Keratinocyte (primary cell): ENCODE results near the gene SETD7. TPM values are rescaled to one million over a fixed set of nuclear protein-coding genes. Genes with fewer than 3 reads are reported as not detected.

Experiments
- DNase-seq: peaks from one replicate; pipeline ENCODE4 v3.0.0-alpha.2; 2011; ENCODE audit warnings: low read depth, missing footprints, low spot score
- FAIRE-seq: peaks from 2 replicates; lab custom pipeline; 2011; peaks lifted over from hg19 to GRCh38; lab: Jason Lieb, UNC
- H2AFZ ChIP-seq: 2 replicates; pipeline ENCODE4 v1.6.0; 2012; ENCODE audit warnings: low read length, control low read depth, inconsistent platforms; ENCODE audit not compliant: control insufficient read depth
- H3K27ac ChIP-seq: 2 replicates; pipeline ENCODE4 v1.5.1; 2011; ENCODE audit warnings: low read length; ENCODE audit not compliant: control insufficient read depth, insufficient read depth
- H3K27me3 ChIP-seq: 3 replicates; pipeline ENCODE4 v1.6.0; 2011; ENCODE audit warnings: low read length; ENCODE audit not compliant: control insufficient read depth, insufficient read depth; ENCODE audit errors: extremely low read depth
- H3K36me3 ChIP-seq, 2 experiments: 2 replicates in 1 of 2; 3 replicates in 1 of 2; pipeline ENCODE4 v1.5.1; 2011; ENCODE audit warnings: low read length in 2 of 2, mild to moderate bottlenecking in 1 of 2; ENCODE audit not compliant: control insufficient read depth in 2 of 2, insufficient read depth in 2 of 2; ENCODE audit errors: extremely low read depth in 1 of 2
- H3K4me1 ChIP-seq: 3 replicates; pipeline ENCODE4 v1.5.1; 2011; ENCODE audit warnings: low read length; ENCODE audit not compliant: control insufficient read depth, insufficient read depth; ENCODE audit errors: extremely low read depth
- H3K4me2 ChIP-seq: 3 replicates; pipeline ENCODE4 v1.6.0; 2011; ENCODE audit warnings: low read depth, low read length; ENCODE audit not compliant: control insufficient read depth, insufficient read depth; ENCODE audit errors: extremely low read depth
- H3K4me3 ChIP-seq, 3 experiments: fragments of 200-600 bp in 1 of 3; sonication (generic) in 1 of 3; 2 replicates in 2 of 3; 3 replicates in 1 of 3; pipeline ENCODE4 v1.5.1; 2011 to 2016; ENCODE audit warnings: low read length in 3 of 3, mild to moderate bottlenecking in 3 of 3, control low read depth in 2 of 3, inconsistent platforms in 1 of 3, low read depth in 1 of 3, mixed read lengths in 1 of 3, mixed run types in 1 of 3, moderate library complexity in 1 of 3; ENCODE audit not compliant: control insufficient read depth in 2 of 3, insufficient read depth in 2 of 3; ENCODE audit errors: extremely low read depth in 1 of 3
- H3K79me2 ChIP-seq: 2 replicates; pipeline ENCODE4 v1.6.0; 2012; ENCODE audit warnings: low read length; ENCODE audit not compliant: control insufficient read depth, insufficient read depth
- H3K9ac ChIP-seq: 3 replicates; pipeline ENCODE4 v1.6.0; 2011; ENCODE audit warnings: low read length; ENCODE audit not compliant: control insufficient read depth, insufficient read depth; ENCODE audit errors: extremely low read depth
- H3K9me1 ChIP-seq: 3 replicates; pipeline ENCODE4 v1.6.0; 2011; ENCODE audit warnings: low read length; ENCODE audit not compliant: control insufficient read depth, insufficient read depth; ENCODE audit errors: extremely low read depth
- H3K9me3 ChIP-seq: 2 replicates; pipeline ENCODE4 v1.5.1; 2012; ENCODE audit warnings: low read depth, low read length; ENCODE audit not compliant: control insufficient read depth
- H4K20me1 ChIP-seq: 3 replicates; pipeline ENCODE4 v1.6.0; 2011; ENCODE audit warnings: low read length; ENCODE audit not compliant: control insufficient read depth, insufficient read depth; ENCODE audit errors: extremely low read depth
- EZH2 ChIP-seq: IDR thresholded peaks from one replicate; pipeline ENCODE4 v1.6.1; 2012; ENCODE audit warnings: inconsistent platforms, mild to moderate bottlenecking, low read length, moderate library complexity
- dilution Hi-C: fragments of 300-500 bp; cut with MboI; formaldehyde crosslinking; loops from one replicate; pipeline ENCODE4 v1.7.0; 2020; ENCODE audit warnings: low sequenced_read_pairs; ENCODE audit not compliant: extremely low pct_ligation_motif_present
- polyA plus RNA-seq, 5 experiments: library from polyadenylated mRNA; depleted of rRNA in 3 of 5; stranded (reverse) in 3 of 5; stranded (forward) in 1 of 5; unstranded in 1 of 5; fragments of >200 nt; gene quantifications; 1 replicate in 1 of 5; 2 replicates in 3 of 5; 3 replicates in 1 of 5; pipeline versions ENCODE4 v1.2.1 to v1.2.3, GENCODE V29; 2011 to 2012; ENCODE audit warnings: missing spikeins in 2 of 5, low read depth in 1 of 5, low replicate concordance in 1 of 5
- TF ChIP-seq, protein P1 (sequence below), 3 experiments: IDR thresholded peaks in 1 of 3; conservative IDR thresholded peaks in 1 of 3; optimal IDR thresholded peaks in 1 of 3; 2 replicates in 2 of 3; 3 replicates in 1 of 3; pipeline versions ENCODE3 to v1.5.1; 2011; ENCODE audit warnings: low read length in 3 of 3, mild to moderate bottlenecking in 3 of 3, moderate library complexity in 2 of 3, control low read depth in 1 of 3, inconsistent platforms in 1 of 3; ENCODE audit not compliant: insufficient read depth in 2 of 3; ENCODE audit errors: extremely low read depth in 1 of 3

SETD7 gene
- polyA plus RNA-seq, 1 donor (not counting 4 experiments of a cell fraction or from before 2014, with no cell fraction given) = 18.8 TPM

DNA sequence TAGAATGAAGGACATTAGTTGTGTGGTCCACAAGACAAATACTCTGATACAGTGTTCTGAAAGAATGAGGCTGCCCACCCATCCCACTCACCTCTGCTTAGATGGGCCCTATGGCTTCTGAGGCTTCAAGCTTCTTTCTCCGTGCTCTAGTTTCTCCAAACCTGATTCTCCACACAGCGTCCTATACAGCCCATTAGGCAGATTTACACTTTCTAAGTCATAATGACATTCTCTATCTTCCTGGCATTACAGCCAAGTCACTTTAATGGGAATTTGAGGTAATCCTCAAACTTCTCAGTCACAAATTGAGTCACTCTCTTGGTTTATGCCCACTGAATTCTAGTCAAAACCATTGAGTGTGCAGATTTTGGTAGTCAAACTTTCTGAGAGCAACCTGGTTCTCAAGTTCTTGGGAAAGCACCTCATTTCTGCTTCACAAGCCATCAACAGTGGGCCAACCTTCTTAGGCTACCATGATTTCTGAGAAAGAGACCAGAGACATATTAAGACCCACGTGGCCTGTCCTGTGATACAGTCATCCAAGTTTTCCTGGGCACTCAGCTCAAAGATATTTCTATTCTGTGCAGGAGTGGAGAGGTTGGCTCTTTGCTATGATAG is 6.2 kb upstream of the SETD7 start:
- FAIRE-seq = no peak

DNA sequence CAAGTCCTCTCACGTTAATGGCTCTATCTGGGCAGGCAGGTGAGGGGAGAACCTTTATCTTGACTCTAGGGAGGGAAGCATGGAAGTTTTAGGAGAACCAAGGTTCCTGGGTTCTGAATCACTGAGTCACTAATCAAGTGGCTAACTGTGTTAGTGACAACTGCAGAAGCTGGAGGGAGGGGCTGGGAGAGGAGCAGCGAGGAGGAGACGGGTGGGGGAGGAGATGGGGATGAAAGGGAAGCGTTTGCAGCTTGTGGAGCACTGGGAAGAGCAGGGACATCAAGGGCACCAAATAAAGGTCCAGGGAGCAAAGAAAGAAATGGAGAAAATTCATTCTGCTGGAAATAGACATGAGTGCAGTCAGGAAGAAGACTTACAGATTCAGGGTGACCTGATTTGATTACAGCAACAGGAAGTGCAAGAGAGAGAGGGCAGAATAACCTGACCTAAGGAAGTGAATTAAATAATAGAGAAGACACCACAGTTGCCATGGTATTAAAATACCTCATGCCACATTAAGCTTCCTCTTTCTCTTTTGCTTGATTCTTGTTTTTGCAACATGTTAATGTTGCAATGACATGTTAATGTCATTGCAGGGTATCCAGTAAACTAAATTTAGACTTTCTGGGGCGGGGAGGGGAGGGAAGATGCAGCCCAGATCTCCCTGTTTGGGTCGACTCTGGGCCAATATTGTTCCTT is 4.5 kb upstream of the SETD7 start:
- peaks cover 39% of the 10 kb centered on the region for H3K27me3 ChIP-seq
- no peak overlapping the region for H3K27ac ChIP-seq
- no peaks in the 10 kb centered on the region for H3K9me3 ChIP-seq
- H3K4me3 ChIP-seq = no peak overlapping the region
- no peaks in the 10 kb centered on the region for H3K79me2 ChIP-seq
- no peak overlapping the region for H3K9ac ChIP-seq
- H3K4me1 ChIP-seq = peaks cover 9% of the 10 kb centered on the region
- DNase-seq = no peak
- dilution Hi-C loops = no loop called here
- H3K9me1 ChIP-seq = no peaks in the 10 kb centered on the region
- H3K4me2 ChIP-seq = no peak overlapping the region
- TF ChIP-seq, protein P1, sequence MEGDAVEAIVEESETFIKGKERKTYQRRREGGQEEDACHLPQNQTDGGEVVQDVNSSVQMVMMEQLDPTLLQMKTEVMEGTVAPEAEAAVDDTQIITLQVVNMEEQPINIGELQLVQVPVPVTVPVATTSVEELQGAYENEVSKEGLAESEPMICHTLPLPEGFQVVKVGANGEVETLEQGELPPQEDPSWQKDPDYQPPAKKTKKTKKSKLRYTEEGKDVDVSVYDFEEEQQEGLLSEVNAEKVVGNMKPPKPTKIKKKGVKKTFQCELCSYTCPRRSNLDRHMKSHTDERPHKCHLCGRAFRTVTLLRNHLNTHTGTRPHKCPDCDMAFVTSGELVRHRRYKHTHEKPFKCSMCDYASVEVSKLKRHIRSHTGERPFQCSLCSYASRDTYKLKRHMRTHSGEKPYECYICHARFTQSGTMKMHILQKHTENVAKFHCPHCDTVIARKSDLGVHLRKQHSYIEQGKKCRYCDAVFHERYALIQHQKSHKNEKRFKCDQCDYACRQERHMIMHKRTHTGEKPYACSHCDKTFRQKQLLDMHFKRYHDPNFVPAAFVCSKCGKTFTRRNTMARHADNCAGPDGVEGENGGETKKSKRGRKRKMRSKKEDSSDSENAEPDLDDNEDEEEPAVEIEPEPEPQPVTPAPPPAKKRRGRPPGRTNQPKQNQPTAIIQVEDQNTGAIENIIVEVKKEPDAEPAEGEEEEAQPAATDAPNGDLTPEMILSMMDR (optimal IDR thresholded peaks at IDR 0.05 in 1 of 3, IDR thresholded peaks at IDR 0.05 in 1 of 3, conservative IDR thresholded peaks at IDR 0.05 in 1 of 3; ENCODE audit: extremely low read depth in 1 of 3, insufficient read depth in 2 of 3, low read length in 3 of 3) = no peak
- TF ChIP-seq EZH2 = no peak
- no peak overlapping the region for H2AFZ ChIP-seq
- no peak for FAIRE-seq
- no peaks in the 10 kb centered on the region for H4K20me1 ChIP-seq
- H3K36me3 ChIP-seq = no peaks in the 10 kb centered on the region

More for the DNA sequence above, 6.2 kb upstream of the SETD7 start:
- Histone ChIP-seq H3K79me2 (no peaks in the 10 kb centered on the region), H3K36me3 (no peaks in the 10 kb centered on the region), H3K27ac (no peak overlapping the region), H3K4me1 (peaks cover 7% of the 10 kb centered on the region), H2AFZ (no peak overlapping the region), H3K27me3 (peaks cover 32% of the 10 kb centered on the region), H3K4me3 (no peak overlapping the region), H3K4me2 (no peak overlapping the region), H3K9me1 (no peaks in the 10 kb centered on the region), H4K20me1 (no peaks in the 10 kb centered on the region), H3K9me3 (no peaks in the 10 kb centered on the region), H3K9ac (no peak overlapping the region)
- dilution Hi-C loops = no loop called here
- TF ChIP-seq EZH2 = no peak
- DNase-seq = no peak
